ENCODE measurements around the gene KIAA0825.

Gene KIAA0825

GRCh38 chr5:94103514-94104245 is 514.7 kb downstream of the KIAA0825 start:
- TF ChIP-seq CTBP1 (IDR thresholded peaks at IDR 0.05; ENCODE audit: borderline replicate concordance) (no peak), FOXM1 (IDR thresholded peaks at IDR 0.05; ENCODE audit: borderline replicate concordance) (no peak), FOXK2 (IDR thresholded peaks at IDR 0.05) (no peak), SUZ12 (IDR thresholded peaks at IDR 0.05) (no peak), PKNOX1 (IDR thresholded peaks at IDR 0.05) (no peak), ARNT (IDR thresholded peaks at IDR 0.05) (no peak), LEF1 (IDR thresholded peaks at IDR 0.05; ENCODE audit: borderline replicate concordance) (no peak), TARDBP (IDR thresholded peaks at IDR 0.05) (no peak), ZNF384 (IDR thresholded peaks at IDR 0.05) (no peak), BHLHE40 (IDR thresholded peaks at IDR 0.05; ENCODE audit: borderline replicate concordance) (no peak), HDGF (IDR thresholded peaks at IDR 0.05; ENCODE audit: borderline replicate concordance) (no peak), FOXA1 (IDR thresholded peaks at IDR 0.05) (no peak)
- ChIA-PET CTCF (interaction anchor here (0.7 kb wide), 1 partner anchor 94 kb away, joined by 5 read pairs; no protein-coding TSS in a partner anchor), POLR2A (no interaction called here)
- no peak for DNase-seq (ENCODE audit: extremely low spot score)
